ENCODE results near the gene SRSF2.
A peak's percentile ranks its signal among the peaks of the same experiment; 100 is the strongest.
"Not testable (repeated sequence)": the region's sequence is repeated elsewhere in the genome, so short reads cannot be mapped to it uniquely, and the experiment has no call there.

SRSF2 gene

DNA sequence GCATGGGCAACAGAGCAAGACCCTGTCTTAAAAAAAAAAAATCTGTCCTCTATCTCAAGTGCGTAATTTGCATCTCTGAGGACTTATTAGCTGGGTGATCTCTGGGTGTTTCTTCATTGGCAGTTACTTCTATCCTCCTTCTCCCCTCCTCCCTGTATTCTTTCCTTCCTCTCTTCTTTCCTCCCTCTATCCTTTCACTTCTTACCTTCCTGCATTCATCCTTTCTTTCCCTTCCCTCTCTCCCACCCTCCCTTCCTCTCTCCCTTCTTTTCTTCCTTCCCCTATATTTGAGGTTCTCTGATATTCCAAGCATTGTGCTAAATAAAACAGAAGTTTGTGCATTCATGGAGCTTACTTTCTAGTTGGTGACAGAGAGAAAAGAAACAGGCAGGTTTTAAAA, 11.5 kb upstream of the SRSF2 start:
- peaks cover 26% of the 10 kb centered on the region for H3K36me3 ChIP-seq (replicated peaks)
- H3K9me3 ChIP-seq, result no peaks in the 10 kb centered on the region
- no peak for DNase-seq (ENCODE audit: low spot score in 2 of 2)
- in situ Hi-C loops (cut with MboI; ENCODE audit: low sequenced_read_pairs), result no loop called here
- H3K4me1 ChIP-seq, result no peaks in the 10 kb centered on the region; the same call in 1 of the 2 replicates
- no peak overlapping the region for H3K4me3 ChIP-seq
- H3K27me3 ChIP-seq (ENCODE audit: low read depth), result no peaks in the 10 kb centered on the region

DNA sequence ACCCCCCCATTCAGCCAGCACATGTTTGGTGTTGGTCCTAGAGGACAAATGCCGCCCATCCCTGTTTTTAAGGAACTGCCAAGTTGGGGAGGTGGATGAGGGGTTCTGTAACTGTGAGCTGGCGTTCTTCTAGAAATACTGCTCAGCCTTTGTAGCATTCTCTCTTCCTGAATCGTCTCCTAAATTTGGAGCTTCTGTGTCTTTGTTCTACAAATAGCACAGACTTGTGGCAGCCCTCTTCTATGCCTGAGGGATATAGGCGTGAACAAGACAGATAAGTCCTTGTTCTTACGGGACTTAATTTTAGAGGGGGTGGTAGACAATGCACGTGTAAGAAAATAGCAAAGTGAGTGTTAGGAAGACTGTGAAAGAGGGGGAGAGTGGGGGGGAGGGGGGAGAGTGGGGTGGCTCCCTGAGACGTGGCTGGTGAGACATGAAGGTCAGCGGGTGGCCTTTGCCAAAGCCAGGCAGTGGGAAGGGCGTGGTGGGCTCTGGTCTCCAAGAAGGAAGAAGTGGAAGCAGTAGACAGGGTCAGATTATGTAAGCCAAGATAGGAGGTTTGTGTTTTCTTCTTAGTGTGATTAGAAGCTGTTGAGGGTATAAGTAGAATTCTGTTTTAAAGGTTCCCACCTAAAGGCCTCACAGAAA, 10.7 kb upstream of the SRSF2 start:
- in situ Hi-C loops (cut with MboI; ENCODE audit: low sequenced_read_pairs), result no loop called here
- H3K36me3 ChIP-seq (replicated peaks), result peaks cover 26% of the 10 kb centered on the region
- no peak overlapping the region for H3K4me3 ChIP-seq
- H3K27me3 ChIP-seq (ENCODE audit: low read depth), result no peaks in the 10 kb centered on the region
- no peak for DNase-seq (ENCODE audit: low spot score in 2 of 2)
- H3K9me3 ChIP-seq, result no peaks in the 10 kb centered on the region
- no peaks in the 10 kb centered on the region; the same call in 1 of the 2 replicates for H3K4me1 ChIP-seq

DNA sequence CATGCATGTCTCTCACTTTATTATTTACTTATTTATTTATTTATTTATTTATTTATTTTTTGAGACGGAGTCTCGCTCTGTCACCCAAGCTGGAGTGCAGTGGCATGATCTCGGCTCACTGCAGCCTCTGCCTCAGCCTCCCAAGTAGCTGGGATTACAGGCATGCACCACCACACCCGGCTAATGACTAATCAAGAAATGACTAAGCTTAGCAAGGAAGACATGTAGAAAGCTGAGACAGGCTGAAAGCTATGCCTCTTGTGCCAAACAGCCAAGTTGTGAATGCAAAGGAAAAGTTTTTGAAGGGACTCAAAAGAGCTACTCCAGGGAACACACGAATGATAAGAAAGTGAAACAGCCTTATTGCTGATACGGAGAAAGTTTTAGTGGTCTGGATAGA, 8.7 kb upstream of the SRSF2 start:
- H3K27me3 ChIP-seq (ENCODE audit: low read depth); in situ Hi-C loops (cut with MboI; ENCODE audit: low sequenced_read_pairs); H3K9me3 ChIP-seq; H3K4me3 ChIP-seq; DNase-seq (ENCODE audit: low spot score in 2 of 2); H3K4me1 ChIP-seq: not testable (repeated sequence)
- H3K36me3 ChIP-seq (replicated peaks), result peaks cover 32% of the 10 kb centered on the region

DNA sequence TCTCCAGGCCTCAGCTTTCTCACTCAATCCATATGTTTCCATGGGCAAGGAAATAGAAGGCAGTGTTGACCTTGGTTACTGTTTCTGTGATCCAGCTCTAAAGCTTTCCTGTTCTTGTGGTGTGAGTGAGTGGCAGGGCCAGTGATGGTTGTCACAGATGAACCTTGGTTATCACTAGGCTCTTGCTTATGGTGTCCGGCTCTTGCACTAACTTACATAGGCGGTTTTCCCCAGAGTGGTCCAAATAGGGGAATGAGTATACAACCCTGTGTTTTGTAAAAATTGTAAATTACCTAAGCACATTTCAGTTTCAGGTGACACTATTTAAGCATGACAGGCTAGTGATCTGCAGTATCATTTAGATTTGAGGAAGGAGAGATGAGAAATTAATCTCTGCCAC, 7.6 kb upstream of the SRSF2 start:
- DNase-seq (ENCODE audit: low spot score in 2 of 2), result no peak
- Histone ChIP-seq H3K36me3 (replicated peaks) (peaks cover 32% of the 10 kb centered on the region), H3K4me3 (no peak overlapping the region), H3K9me3 (no peaks in the 10 kb centered on the region), H3K27me3 (ENCODE audit: low read depth) (no peaks in the 10 kb centered on the region), H3K4me1 (peaks cover 6% of the 10 kb centered on the region)
- in situ Hi-C loops (cut with MboI; ENCODE audit: low sequenced_read_pairs), result no loop called here

GRCh38 chr17:76742958-76743357, 5.8 kb upstream of the SRSF2 start:
- Histone ChIP-seq H3K27me3 (ENCODE audit: low read depth) (no peaks in the 10 kb centered on the region), H3K4me1 (peaks cover 12% of the 10 kb centered on the region), H3K36me3 (replicated peaks) (peaks cover 32% of the 10 kb centered on the region), H3K9me3 (no peaks in the 10 kb centered on the region), H3K4me3 (no peak overlapping the region)
- in situ Hi-C loops (cut with MboI; ENCODE audit: low sequenced_read_pairs), result no loop called here
- no peak for DNase-seq (ENCODE audit: low spot score in 2 of 2)

- peaks cover 38% of the 10 kb centered on the region for H3K36me3 ChIP-seq (replicated peaks)
- in situ Hi-C loops (cut with MboI; ENCODE audit: low sequenced_read_pairs), result no loop called here
Measured at GRCh38 chr17:76740329-76741118, 3.4 kb upstream of the SRSF2 start.

GRCh38 chr17:76739568-76740115, 2.5 kb upstream of the SRSF2 start:
- peaks cover 12% of the 10 kb centered on the region for H3K4me1 ChIP-seq
- in situ Hi-C loops (cut with MboI; ENCODE audit: low sequenced_read_pairs); H3K27me3 ChIP-seq (ENCODE audit: low read depth); DNase-seq (ENCODE audit: low spot score in 2 of 2); H3K4me3 ChIP-seq; H3K9me3 ChIP-seq: not testable (repeated sequence)
- H3K36me3 ChIP-seq (replicated peaks), result peaks cover 39% of the 10 kb centered on the region

More at GRCh38 chr17:76740329-76741118, 3.4 kb upstream of the SRSF2 start:
- H3K4me1 ChIP-seq, result peaks cover 12% of the 10 kb centered on the region
- no peak overlapping the region for H3K4me3 ChIP-seq
- no peak for DNase-seq (ENCODE audit: low spot score in 2 of 2)
- no peaks in the 10 kb centered on the region for H3K27me3 ChIP-seq (ENCODE audit: low read depth)
- no peaks in the 10 kb centered on the region for H3K9me3 ChIP-seq

DNA sequence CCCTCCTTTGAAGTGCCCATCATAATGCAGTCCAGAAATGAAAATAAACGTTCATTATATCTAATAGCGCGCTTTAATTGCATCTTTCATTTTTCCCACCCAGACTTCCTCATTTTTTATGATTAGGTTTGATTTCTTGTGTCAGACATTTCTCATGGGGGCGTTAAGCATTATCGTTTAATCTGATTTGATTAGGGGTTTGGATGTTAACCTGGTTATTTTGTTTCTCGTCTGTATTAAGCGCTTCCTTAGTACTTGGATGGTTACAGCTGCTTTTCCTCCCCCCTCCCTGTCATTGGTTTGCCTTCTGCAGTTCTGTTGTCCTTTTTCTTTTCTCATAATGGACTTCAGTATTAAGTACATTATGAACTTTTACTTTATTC, 1.3 kb upstream of the SRSF2 start:
- peaks cover 19% of the 10 kb centered on the region for H3K4me1 ChIP-seq
- H3K9me3 ChIP-seq, result no peaks in the 10 kb centered on the region
- DNase-seq (ENCODE audit: low spot score in 2 of 2), result peak in 1 of 2 experiments; percentile 21
- in situ Hi-C loops (cut with MboI; ENCODE audit: low sequenced_read_pairs), result no loop called here
- H3K4me3 ChIP-seq, result peak overlapping the region; percentile 100
- no peaks in the 10 kb centered on the region for H3K27me3 ChIP-seq (ENCODE audit: low read depth)
- H3K36me3 ChIP-seq (replicated peaks), result peaks cover 43% of the 10 kb centered on the region

- peak; percentile 90 to 94 for DNase-seq (ENCODE audit: low spot score in 2 of 2)
- peaks cover 25% of the 10 kb centered on the region for H3K4me1 ChIP-seq
- H3K36me3 ChIP-seq (replicated peaks), result peaks cover 49% of the 10 kb centered on the region
- H3K4me3 ChIP-seq, result peak within 1 kb of the TSS; percentile 100
- H3K27me3 ChIP-seq (ENCODE audit: low read depth), result no peaks in the 10 kb centered on the region
- no peaks in the 10 kb centered on the region for H3K9me3 ChIP-seq
- in situ Hi-C loops (cut with MboI; ENCODE audit: low sequenced_read_pairs), result no loop called here
Measured at GRCh38 chr17:76737676-76738467, 741 bp upstream of the SRSF2 start, which contains the start of gene MFSD11. Gene MFSD11, plus strand, starts transcription at chr17:76738119. Its CDS starts 234 bp downstream, at chr17:76738353.

GRCh38 chr17:76736349-76737081, 616 bp downstream of the SRSF2 start:
- peak in 1 of 2 experiments; percentile 67 for DNase-seq (ENCODE audit: low spot score in 2 of 2)

GRCh38 chr17:76735586-76736348, 1.4 kb downstream of the SRSF2 start:
- Histone ChIP-seq H3K4me3 (peak overlapping the region; percentile 100), H3K27me3 (ENCODE audit: low read depth) (no peaks in the 10 kb centered on the region), H3K9me3 (no peaks in the 10 kb centered on the region), H3K36me3 (replicated peaks) (peaks cover 61% of the 10 kb centered on the region), H3K4me1 (peaks cover 30% of the 10 kb centered on the region)
- no peak for DNase-seq (ENCODE audit: low spot score in 2 of 2)
- in situ Hi-C loops (cut with MboI; ENCODE audit: low sequenced_read_pairs), result no loop called here

More at GRCh38 chr17:76736349-76737081, 616 bp downstream of the SRSF2 start:
- no peaks in the 10 kb centered on the region for H3K27me3 ChIP-seq (ENCODE audit: low read depth)
- no peaks in the 10 kb centered on the region for H3K9me3 ChIP-seq
- in situ Hi-C loops (cut with MboI; ENCODE audit: low sequenced_read_pairs), result no loop called here
- H3K36me3 ChIP-seq (replicated peaks), result peaks cover 56% of the 10 kb centered on the region
- peak overlapping the region; percentile 100 for H3K4me3 ChIP-seq
- H3K4me1 ChIP-seq, result peaks cover 30% of the 10 kb centered on the region

DNA sequence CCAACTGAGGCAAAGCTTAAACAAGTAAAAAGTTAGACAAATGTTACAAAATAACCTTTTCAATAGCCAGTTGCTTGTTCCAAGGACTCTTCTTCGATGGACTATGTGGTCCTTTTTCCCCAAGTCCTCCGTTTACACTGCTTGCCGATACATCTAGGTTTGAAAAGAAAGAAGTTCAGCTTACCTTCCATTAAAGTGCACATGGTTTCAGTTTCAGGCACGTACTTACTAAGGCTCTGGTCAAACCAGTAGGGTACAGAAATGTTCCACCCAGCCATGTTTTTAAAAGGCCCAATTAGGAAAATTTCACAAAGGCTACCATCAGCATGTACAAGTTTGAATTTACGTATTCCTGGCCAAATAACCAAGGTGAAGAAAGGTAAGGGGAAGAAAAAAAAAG, 2.1 kb downstream of the SRSF2 start:
- Histone ChIP-seq H3K27me3 (ENCODE audit: low read depth) (no peaks in the 10 kb centered on the region), H3K4me1 (peaks cover 26% of the 10 kb centered on the region), H3K4me3 (peak overlapping the region; percentile 100), H3K36me3 (replicated peaks) (peaks cover 68% of the 10 kb centered on the region), H3K9me3 (no peaks in the 10 kb centered on the region)
- DNase-seq (ENCODE audit: low spot score in 2 of 2), result no peak
- in situ Hi-C loops (cut with MboI; ENCODE audit: low sequenced_read_pairs), result no loop called here
